AG09319 (cell line): ENCODE data around the gene HTR1E.

Experiments
- DNase-seq: peaks from one replicate; pipeline ENCODE4 v3.0.0-alpha.2; 2010; ENCODE audit warnings: low read depth; ENCODE audit errors: extremely low read depth
- CTCF ChIP-seq: IDR thresholded peaks from 2 replicates; pipeline ENCODE4 v1.5.1; 2011; ENCODE audit warnings: low read depth, mild to moderate bottlenecking, inconsistent platforms, low read length, moderate library complexity

The HTR1E gene

GRCh38 chr6:87040729-87041128 is 103.4 kb downstream of the HTR1E start:
- TF ChIP-seq CTCF, result no peak
- no peak for DNase-seq

GRCh38 chr6:87045521-87046075 is 108.3 kb downstream of the HTR1E start:
- no peak for TF ChIP-seq CTCF
- DNase-seq, result no peak

- no peak for TF ChIP-seq CTCF
- no peak for DNase-seq
Measured at GRCh38 chr6:87049779-87050178, 112.5 kb downstream of the HTR1E start.

- DNase-seq, result no peak
- TF ChIP-seq CTCF, result no peak
Measured at GRCh38 chr6:87053312-87053711, 116.0 kb downstream of the HTR1E start.

GRCh38 chr6:87054143-87054833 is 117.0 kb downstream of the HTR1E start:
- TF ChIP-seq CTCF, result no peak
- no peak for DNase-seq

- no peak for DNase-seq
- no peak for TF ChIP-seq CTCF
Measured at GRCh38 chr6:87059943-87060342, 122.6 kb downstream of the HTR1E start.

- DNase-seq, result no peak
- TF ChIP-seq CTCF, result no peak
Measured at GRCh38 chr6:87065117-87065516, 127.8 kb downstream of the HTR1E start.
